ENCODE data around the gene TECR.

TECR gene, protein sequence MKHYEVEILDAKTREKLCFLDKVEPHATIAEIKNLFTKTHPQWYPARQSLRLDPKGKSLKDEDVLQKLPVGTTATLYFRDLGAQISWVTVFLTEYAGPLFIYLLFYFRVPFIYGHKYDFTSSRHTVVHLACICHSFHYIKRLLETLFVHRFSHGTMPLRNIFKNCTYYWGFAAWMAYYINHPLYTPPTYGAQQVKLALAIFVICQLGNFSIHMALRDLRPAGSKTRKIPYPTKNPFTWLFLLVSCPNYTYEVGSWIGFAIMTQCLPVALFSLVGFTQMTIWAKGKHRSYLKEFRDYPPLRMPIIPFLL

DNA sequence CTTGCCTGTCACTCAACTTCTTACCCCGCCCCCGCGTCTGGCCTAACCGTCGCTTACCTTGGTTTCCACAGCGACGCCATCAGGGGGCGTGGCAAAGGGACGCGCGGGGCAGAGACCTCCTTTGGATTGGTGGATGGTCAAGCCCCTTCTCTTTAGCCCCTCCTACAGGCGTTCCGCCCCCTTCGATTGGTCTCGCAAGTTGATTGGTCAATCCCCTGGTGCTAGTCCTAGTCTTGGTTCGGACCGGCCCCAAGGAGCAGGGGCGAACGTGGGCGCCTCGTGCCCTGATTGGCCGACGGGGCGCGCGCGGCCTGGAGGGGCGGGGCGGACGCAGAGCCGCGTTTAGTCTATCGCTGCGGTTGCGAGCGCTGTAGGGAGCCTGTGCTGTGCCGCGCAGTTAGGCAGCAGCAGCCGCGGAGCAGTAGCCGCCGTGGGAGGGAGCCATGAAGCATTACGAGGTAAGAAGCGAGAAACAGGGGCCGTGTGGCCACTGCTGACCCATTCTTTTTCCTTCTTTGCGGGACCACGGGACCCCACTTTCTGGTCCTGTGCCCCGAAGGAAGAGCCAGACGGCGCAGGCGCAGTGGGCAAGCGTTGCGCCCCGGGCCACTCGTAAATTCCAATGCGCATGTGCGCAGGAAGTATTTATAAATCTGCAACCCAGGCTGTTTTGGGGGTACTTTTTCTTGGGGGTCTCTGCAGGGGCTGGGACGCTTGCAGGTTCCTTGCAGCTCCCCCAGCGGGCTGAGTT is at the start of gene TECR:
Gene TECR (plus strand): TSS at position 341 of the 751 bp plus-strand sequence. CDS start 103 bp downstream, at position 444.
- TF ChIP-seq, protein P1, sequence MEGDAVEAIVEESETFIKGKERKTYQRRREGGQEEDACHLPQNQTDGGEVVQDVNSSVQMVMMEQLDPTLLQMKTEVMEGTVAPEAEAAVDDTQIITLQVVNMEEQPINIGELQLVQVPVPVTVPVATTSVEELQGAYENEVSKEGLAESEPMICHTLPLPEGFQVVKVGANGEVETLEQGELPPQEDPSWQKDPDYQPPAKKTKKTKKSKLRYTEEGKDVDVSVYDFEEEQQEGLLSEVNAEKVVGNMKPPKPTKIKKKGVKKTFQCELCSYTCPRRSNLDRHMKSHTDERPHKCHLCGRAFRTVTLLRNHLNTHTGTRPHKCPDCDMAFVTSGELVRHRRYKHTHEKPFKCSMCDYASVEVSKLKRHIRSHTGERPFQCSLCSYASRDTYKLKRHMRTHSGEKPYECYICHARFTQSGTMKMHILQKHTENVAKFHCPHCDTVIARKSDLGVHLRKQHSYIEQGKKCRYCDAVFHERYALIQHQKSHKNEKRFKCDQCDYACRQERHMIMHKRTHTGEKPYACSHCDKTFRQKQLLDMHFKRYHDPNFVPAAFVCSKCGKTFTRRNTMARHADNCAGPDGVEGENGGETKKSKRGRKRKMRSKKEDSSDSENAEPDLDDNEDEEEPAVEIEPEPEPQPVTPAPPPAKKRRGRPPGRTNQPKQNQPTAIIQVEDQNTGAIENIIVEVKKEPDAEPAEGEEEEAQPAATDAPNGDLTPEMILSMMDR (IDR thresholded peaks at IDR 0.05; ENCODE audit: low read depth, low read length), result no peak

DNA sequence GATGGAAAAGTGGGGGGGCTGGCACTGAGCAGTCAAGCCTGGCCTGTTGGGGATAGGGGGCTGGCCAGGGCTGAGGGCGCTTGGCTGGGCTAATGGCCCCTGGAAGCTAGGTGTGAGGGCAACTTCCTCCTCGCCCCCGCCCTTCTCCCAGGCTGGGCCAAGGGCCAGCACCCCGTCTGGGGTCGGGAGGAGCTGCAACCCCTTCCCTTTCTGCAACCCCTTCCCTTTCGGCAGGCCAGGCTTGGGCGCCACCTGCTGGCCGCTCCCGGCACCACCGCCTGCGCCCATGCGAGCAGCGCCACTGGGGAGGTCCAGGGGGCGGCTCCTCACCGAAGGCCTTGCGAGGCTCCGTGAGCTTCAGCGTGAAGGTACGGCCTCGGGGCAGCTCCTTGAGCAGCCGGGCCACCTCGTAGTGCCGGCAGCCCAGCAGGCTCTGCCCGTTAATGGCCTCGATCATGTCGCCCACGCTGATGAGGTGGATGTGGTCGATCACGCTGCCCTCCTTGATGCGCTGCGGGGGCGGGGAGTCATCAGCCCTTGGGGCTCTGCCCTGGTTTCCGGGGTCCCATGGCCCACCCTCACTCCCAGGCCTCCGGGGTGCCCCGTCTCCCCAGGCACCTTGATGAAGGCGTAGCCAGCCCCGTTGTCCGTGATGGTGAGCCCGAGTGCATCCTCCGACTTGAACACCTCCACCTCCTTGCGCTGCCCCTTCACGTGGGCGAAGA is 49.3 kb upstream of the TECR start:
- DNase-seq (ENCODE audit: extremely low read depth, low read depth), result no peak
- TF ChIP-seq, protein P1 (IDR thresholded peaks at IDR 0.05; ENCODE audit: low read depth, low read length), result peak; percentile 75

More for the DNA sequence above, at the start of gene TECR:
- peak; percentile 100 for DNase-seq (ENCODE audit: extremely low read depth, low read depth)

DNA sequence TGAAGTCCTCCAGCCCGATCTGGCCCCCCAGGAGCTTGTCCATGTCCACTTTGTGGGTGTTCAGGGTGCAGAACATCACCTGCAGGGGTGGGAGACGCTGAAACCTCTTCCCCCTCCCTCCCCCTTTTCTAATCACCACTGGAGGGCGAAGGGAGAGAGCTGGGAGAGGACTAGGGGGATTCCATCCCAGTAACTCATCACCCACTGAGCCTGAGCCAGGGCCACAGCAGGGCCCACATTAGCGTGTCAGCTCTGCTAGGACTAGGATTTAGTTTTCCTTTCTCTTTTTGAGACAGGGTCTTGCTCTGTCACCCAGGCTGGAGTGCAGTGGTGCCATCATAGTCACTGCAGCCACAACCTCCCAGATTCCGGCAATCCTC is 48.7 kb upstream of the TECR start:
- DNase-seq (ENCODE audit: extremely low read depth, low read depth), result no peak
- TF ChIP-seq, protein P1 (IDR thresholded peaks at IDR 0.05; ENCODE audit: low read depth, low read length), result no peak

DNA sequence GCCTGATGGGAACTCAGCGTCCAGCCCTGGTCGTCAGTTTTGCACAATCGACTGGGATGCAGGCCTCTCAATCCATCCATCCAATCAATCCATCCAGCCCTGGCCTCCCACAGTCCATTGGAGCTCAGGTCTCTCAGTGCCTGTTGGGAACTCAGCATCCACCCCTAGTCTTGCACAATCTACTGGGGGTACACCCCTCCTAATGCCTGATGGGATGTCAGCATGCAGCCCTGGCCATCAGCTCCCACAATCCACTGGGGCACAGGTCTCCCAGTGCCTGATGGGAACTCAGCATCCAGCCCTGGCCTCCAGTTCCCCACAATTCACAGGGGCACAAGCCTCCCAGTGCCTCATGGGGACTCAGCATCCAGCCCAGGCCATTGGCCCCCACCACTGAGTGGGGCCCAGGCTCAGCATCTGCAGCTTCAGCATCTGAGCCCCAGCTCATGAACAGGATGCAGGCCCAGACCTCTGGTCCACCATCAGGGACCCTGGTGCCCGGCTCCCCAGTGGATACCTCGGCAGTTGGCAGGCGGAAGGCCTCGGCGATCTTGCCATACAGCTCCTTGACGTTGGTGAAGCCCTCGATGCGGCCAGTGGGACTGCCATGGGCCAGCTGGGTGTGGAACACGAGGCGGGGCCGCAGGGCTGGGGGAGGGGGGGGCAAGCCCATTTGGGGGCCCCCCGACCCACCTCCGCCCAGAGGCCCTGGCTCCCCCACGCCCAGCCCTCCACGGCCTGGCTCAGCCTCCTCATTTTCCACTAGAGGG is 47.0 kb upstream of the TECR start:
- no peak for DNase-seq (ENCODE audit: extremely low read depth, low read depth)
- TF ChIP-seq, protein P1 (IDR thresholded peaks at IDR 0.05; ENCODE audit: low read depth, low read length), result no peak

DNA sequence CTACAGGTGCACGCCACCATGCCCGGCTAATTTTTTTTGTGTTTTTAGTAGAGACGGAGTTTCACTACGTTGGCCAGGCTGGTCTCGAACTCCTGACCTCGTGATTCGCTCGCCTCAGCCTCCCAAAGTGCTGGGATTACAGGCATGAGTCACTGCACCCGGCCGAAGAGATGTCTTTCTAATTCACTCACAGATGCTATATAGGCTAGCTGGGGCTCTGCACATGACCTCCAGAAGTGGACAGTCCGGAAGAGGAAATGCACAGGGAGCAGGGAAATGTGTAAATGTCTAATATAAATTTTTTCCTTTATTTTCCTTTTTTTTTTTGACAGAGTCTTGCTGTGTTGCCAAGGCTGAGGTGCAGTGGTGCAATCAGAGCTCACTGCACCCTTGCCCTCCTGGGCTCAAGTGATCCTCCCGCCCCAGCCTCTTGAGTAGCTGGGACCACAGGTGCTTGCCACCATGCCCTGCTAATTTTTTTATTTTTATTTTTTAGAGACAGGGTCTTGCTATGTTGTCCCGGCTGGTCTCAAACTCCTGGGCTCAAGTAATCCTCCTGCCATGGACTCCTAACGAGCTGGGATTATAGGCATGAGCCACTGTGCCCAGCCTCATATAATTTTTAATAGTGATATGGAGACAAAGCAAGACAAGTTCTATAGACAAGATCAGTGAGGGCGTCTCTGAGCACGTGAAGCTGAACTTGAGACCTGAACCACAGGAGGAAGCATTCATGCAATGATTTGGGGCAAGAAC is 41.8 kb upstream of the TECR start:
- TF ChIP-seq, protein P1 (IDR thresholded peaks at IDR 0.05; ENCODE audit: low read depth, low read length), result no peak
- no peak for DNase-seq (ENCODE audit: extremely low read depth, low read depth)

DNA sequence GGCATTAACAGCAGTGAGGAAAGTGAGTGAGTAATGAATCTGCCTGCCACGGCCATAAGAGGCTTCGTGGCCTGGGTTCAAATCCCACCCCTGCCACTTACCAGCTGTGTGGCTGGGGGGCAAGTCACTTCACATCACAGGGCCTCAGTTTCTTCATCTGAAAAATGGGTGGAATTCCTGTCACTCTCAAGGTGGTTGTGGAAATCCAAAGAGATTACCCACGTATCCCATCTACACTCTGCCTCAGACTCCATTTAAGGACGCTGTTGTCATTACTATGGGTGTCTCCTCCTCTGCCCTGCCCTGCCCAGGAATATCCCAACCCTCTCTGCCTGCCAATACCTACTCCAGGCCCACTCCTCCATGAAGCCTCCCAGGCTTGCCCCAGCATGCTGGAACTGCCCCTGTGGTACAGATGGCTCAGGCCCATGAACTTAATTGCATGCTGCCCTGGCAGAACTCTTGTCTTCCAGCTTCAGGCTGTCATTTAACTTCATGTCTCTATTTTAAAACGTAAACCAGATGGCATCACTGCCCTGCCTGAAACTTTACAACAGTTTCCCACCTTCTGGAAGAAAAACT is 36.5 kb upstream of the TECR start:
- no peak for DNase-seq (ENCODE audit: extremely low read depth, low read depth)
- TF ChIP-seq, protein P1 (IDR thresholded peaks at IDR 0.05; ENCODE audit: low read depth, low read length), result no peak

All from AG09319 (cell line).